HG02763 (cell line): ENCODE measurements around the gene LY6G5B.

Experiments
- ATAC-seq: cut with Tn5 transposase; IDR thresholded peaks from one replicate; pipeline ENCODE4 v1.9.1; 2021; ENCODE audit warnings: mild to moderate bottlenecking, moderate library complexity; ENCODE audit not compliant: unreplicated experiment

LY6G5B gene

DNA sequence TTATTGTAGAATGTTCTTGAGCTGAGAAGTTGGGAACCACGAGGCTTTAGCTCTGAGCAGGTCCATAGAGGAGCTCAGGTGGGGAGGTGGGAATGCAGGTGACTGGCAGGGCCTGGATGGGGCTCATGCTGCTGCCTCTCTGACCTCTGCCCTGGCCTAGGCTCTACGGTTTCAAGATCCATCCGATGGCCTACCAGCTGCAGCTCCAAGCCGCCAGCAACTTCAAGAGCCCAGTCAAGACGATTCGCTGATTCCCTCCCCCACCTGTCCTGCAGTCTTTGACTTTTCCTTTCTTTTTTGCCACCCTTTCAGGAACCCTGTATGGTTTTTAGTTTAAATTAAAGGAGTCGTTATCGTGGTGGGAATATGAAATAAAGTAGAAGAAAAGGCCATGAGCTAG is at the start of gene LY6G5B:
LY6G5B (plus strand) TSS at position 301 of the 400 bp plus-strand sequence. CDS start 975 bp downstream, outside the sequence.
- no peak for ATAC-seq

DNA sequence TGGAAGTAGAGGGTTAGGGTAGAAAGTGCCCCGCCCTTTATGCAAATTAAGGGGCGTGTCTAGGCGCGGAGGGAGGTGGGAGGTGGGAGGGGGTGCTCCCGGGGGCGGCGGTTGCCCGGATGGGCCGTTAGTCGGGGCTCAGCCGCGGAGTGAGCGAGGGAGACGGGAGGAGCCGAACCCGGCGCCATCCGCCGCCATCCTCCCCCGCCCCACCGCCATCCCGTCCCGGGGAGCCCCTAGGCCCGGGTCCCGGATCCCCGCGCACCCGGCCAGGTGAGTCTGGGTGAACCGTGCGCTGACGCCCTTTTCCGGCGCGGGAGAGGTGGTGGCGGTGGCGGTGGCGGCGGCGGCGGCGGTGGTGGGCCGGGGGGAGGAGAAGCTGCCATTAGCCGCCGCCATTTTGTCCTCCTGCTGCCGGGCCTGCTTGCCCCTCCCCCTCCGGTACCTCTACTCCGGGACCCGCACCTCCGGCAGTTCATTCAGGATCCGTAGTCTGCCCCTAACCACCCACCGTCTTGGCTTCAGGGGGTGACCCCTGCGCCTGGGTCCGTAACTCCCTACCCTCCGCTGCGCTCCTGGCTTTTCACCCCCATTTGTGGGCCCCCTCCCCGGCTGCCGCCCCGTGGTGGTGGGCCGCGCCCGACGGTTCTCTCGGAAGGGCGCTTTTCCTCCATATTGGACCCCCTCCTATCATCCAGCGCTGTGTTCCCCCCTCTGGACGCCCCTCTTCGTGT is 49.0 kb upstream of the LY6G5B start, which contains the start of gene PRRC2A:
PRRC2A (plus strand) TSS at position 130 of the 734 bp plus-strand sequence. CDS start 2,075 bp downstream, outside the sequence.
- ATAC-seq = peak; percentile 52

DNA sequence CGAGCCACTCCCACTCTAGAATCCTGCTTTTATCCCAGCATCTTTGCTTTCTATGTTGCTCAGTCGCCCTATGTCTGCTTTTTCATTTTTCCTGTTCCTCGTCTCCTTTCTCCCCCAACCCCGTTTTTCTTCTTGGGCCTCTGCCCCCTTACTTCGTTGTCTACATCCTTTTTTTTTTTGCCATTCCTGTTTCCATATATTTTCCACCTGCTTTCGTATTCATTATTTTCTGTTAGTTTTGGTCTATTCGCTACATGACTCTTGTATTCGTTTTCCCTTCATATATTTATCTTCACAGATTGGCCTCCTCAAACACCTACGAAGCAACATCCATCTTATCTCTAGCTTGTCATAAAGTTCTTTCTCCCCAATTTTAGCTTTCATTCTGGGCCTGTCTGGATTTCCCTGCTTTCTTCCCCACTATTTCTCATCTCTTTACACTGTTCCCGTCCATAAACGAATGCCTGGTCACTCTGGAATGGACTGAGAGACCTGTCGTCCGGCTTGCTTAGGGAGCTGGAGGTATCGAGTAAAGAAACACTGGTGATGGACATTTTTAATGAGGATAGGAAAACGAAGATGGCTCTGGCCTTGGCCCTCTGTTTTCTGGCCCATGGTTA is 48.3 kb upstream of the LY6G5B start:
- no peak for ATAC-seq

DNA sequence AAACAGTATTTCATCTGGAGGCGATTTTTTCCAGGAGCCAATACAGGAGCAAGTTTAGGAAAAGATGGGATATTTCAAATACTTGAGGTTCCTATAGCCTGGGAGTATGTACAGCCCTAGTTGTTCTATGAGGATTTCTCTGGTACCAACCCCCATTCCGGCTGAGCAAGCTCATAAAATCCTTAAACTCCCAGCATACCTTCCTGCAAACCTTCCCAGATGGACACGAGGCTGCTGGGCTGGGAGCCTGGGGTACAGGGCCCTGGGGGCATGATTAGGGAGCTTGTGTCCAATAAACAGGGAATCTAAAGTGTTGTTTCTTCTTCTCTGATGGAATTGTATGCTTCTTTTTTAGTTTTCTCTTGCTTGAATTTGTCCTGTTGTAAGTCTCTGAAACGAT is 47.8 kb upstream of the LY6G5B start:
- ATAC-seq = no peak

GRCh38 chr6:31622684-31623091 is 47.1 kb upstream of the LY6G5B start:
- no peak for ATAC-seq

GRCh38 chr6:31624070-31624469 is 45.7 kb upstream of the LY6G5B start:
- no peak for ATAC-seq

- ATAC-seq = no peak
These were observed 42.8 kb upstream of the LY6G5B start for GRCh38 chr6:31626952-31627351.

DNA sequence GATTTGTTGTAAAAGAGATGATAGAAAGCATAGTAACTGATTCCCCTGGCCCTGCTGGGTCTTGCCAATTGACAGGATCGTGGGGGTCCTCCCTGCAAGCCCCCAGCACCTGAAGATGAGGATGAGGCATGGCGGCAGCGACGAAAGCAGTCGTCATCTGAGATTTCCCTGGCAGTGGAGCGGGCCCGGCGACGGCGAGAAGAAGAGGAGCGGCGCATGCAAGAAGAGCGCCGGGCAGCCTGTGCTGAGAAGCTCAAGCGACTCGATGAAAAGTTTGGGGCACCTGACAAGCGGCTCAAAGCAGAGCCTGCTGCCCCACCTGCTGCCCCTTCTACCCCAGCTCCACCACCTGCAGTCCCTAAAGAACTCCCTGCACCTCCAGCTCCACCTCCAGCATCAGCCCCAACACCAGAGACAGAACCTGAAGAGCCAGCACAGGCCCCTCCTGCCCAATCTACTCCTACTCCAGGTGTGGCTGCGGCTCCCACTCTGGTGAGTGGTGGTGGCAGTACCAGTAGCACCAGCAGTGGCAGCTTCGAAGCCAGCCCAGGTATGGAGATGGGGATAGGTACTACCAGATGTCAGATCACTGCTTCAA is 42.0 kb upstream of the LY6G5B start:
- ATAC-seq = no peak

- ATAC-seq = no peak
These were observed 40.8 kb upstream of the LY6G5B start for GRCh38 chr6:31629014-31629413.

DNA sequence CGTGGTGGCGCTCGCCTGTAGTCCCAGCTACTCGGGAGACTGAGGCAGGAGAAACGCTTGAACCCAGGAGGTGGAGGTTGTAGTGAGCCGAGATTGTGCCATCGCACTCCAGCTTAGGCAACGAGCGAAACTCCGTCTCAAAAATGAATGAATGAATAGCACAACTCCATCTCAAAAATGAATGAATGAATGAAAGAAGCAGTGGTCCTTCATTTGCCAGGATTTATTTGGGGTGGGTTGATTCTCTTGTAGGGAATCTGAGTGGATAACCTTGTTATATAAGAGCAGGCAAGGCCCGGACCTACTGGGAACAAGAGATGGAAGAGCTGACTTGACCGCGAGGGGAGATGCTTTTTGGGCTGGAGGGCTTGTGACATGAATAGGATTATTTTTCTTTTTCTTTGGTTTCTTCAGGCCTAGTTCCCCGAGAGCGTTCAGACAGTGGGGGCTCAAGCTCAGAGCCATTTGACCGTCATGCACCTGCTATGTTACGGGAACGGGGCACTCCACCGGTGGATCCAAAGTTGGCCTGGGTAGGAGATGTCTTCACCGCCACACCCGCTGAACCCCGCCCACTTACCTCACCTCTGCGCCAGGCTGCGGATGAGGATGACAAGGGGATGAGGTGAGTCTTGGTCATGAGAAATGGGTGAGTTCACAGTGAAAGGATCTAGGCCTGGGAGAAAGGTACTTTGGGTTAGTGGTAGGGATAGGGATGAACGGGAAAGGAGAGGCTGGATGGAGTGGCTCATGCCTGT is 39.4 kb upstream of the LY6G5B start:
- no peak for ATAC-seq

- ATAC-seq = no peak
These were observed 38.6 kb upstream of the LY6G5B start for GRCh38 chr6:31631209-31631608.

DNA sequence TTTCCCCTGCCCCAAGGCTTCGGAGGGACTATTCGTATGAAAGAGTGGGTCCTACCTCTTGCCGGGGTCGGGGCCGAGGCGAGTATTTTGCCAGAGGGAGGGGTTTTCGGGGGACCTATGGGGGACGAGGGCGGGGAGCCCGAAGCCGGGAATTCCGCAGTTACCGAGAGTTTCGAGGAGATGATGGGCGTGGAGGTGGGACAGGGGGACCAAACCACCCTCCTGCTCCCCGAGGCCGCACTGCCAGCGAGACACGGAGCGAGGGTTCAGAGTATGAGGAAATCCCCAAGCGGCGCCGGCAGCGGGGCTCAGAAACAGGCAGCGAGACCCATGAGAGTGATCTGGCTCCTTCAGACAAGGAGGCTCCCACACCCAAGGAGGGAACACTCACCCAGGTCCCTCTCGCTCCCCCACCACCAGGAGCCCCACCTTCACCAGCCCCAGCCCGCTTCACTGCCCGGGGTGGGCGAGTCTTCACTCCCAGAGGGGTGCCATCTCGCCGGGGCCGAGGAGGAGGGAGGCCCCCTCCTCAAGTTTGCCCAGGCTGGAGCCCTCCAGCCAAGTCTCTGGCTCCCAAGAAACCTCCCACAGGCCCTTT is 38.0 kb upstream of the LY6G5B start:
- no peak for ATAC-seq

- ATAC-seq = no peak
These were observed 37.4 kb upstream of the LY6G5B start for GRCh38 chr6:31632279-31632946.

- no peak for ATAC-seq
These were observed 36.3 kb upstream of the LY6G5B start for GRCh38 chr6:31633447-31633846.

DNA sequence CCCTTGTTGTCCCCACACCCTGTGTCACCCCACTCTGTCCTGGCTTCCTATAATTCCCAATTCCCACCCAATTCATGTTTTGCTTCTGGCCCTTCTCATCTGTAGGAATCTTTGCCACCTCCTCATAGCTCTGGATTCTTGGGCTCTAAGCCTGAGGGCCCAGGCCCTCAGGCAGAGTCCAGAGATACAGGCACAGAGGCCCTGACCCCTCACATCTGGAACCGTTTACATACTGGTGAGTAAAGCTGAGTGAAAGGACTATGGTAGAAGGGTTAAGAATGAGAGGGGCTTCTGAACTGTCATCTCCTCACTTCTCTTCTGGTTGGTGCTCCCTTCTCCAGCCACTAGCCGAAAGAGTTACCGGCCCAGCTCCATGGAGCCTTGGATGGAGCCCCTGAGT is 35.6 kb upstream of the LY6G5B start:
- ATAC-seq = no peak

DNA sequence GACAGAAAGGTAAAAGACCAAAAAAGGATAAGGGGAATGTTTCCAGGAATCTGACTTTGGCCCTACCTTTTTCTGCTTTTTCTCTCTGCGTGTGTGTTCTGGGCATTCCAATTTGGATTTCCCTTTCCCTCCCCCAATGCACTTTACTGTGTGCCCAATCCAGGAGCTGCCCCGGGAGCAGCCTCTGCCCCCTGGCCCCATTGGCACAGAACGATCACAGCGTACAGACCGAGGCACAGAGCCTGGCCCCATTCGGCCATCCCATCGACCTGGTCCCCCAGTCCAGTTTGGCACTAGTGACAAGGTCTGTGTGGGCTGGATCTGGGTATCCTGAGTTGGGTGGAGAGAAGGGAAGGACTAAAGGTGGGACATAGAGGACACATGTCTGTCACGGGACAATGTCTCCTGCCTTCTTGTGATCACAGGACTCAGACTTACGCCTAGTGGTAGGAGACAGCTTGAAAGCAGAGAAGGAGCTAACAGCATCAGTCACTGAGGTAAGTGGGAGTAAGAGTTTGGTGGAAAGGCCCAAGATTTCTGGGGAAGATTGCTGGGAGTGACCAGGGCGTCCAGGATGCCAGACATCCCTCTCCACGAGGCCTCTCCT is 34.7 kb upstream of the LY6G5B start:
- ATAC-seq = no peak

DNA sequence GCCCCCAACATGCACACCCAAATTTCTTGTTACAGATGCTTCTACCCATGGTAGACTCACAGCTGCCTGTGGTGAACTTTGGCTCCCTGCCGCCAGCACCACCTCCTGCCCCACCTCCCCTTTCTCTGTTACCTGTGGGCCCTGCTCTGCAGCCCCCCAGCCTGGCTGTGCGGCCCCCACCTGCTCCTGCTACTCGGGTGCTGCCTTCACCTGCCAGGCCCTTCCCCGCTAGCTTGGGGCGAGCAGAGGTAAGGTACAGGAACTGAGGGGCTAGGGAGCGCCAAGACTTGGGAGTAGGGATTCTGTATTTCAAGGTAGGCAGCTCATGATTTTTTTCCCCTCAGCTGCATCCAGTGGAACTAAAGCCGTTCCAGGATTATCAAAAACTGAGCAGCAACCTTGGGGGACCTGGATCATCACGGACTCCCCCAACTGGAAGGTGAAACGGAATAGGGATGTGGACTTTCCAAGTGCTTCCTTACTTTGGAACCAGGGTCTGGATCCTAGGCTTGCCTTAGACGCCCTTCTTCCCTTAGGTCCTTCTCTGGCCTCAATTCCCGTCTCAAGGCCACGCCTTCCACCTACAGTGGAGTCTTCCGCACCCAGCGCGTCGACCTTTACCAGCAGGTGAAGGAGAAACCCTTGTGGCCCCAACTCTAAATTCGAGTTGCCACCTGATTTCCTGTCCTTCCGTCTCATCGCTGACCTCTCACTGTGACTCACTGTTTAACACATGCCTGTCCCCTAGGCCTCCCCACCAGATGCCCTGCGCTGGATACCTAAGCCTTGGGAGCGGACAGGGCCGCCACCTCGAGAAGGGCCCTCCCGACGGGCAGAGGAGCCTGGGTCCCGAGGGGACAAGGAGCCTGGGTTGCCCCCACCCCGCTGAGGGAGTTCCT is 32.8 kb upstream of the LY6G5B start:
- ATAC-seq = no peak

GRCh38 chr6:31639043-31639442 is 30.7 kb upstream of the LY6G5B start:
- ATAC-seq = no peak

GRCh38 chr6:31639449-31639861 is 30.3 kb upstream of the LY6G5B start:
- ATAC-seq = no peak
